GM12878 (cell line): ENCODE measurements around the gene NSMCE1. TPM values are rescaled to one million over a fixed set of nuclear protein-coding genes. Genes with fewer than 3 reads are reported as not detected.
"Not testable (repeated sequence)": the region's sequence is repeated elsewhere in the genome, so short reads cannot be mapped to it uniquely, and the experiment has no call there.

Experiments
- ATAC-seq: fragments of 200-7000 bp; cut with Tn5 transposase; 3 replicates; pipeline ENCODE4 v1.9.1; 2020; ENCODE audit warnings: mild to moderate bottlenecking, moderate library complexity
- BruUV-seq: library from RNA; stranded (reverse); fragments of 400-500 nt; replicated peaks from 2 replicates; lab custom pipeline; 2021; lab: Mats Ljungman, UMichigan
- CTCF ChIA-PET: fragments of 300-600 bp; sonication (Branson Sonifier 250); formaldehyde crosslinking; extraction: SDS; loops from one replicate; lab custom pipeline; 2021; ENCODE audit warnings: inconsistent platforms; lab: Yijun Ruan, JAX
- POLR2A ChIA-PET: fragments of 350-600 bp; formaldehyde crosslinking; extraction: SDS; loops from one replicate; lab custom pipeline; 2021; ENCODE audit warnings: inconsistent platforms; lab: Charles Lee
- RAD21 ChIA-PET: fragments of 300-600 bp; sonication (Branson Sonifier 250); formaldehyde crosslinking; loops from one replicate; lab custom pipeline; 2023; ENCODE audit warnings: antibody characterized with exemption; ENCODE audit not compliant: unreplicated experiment; lab: Charles Lee
- SMC1A ChIA-PET: fragments of 300-600 bp; sonication (Branson Sonifier 250); formaldehyde crosslinking; loops from one replicate; lab custom pipeline; 2023; ENCODE audit not compliant: unreplicated experiment, uncharacterized antibody; lab: Charles Lee
- DNase-seq: peaks from one replicate; pipeline ENCODE4 v3.0.0-alpha.2; 2011; ENCODE audit warnings: low read depth, low spot score
- FAIRE-seq: peaks from 3 replicates; lab custom pipeline; 2011; peaks lifted over from hg19 to GRCh38; lab: Jason Lieb, UNC
- H2AFZ ChIP-seq: 2 replicates; pipeline ENCODE4 v1.6.0; 2011; ENCODE audit warnings: low read depth, low read length, control low read depth; ENCODE audit not compliant: control insufficient read depth
- H3K27ac ChIP-seq: 2 replicates; pipeline ENCODE4 v1.5.1; 2011; ENCODE audit warnings: control low read depth; ENCODE audit not compliant: control insufficient read depth, insufficient read depth
- H3K27me3 ChIP-seq, 2 experiments: replicated peaks in 1 of 2; 2 replicates each; pipeline versions ENCODE4 v1.6.0 to v1.6.1; 2011; ENCODE audit warnings: low read length in 1 of 2; ENCODE audit not compliant: control insufficient read depth in 2 of 2, insufficient read depth in 2 of 2
- H3K36me3 ChIP-seq, 2 experiments: 2 replicates each; pipeline ENCODE4 v1.5.1; 2011; ENCODE audit warnings: low read length in 1 of 2; ENCODE audit not compliant: control insufficient read depth in 2 of 2, insufficient read depth in 2 of 2
- H3K4me1 ChIP-seq: 2 replicates; pipeline ENCODE4 v1.6.1; 2011; ENCODE audit warnings: mild to moderate bottlenecking, low read length, moderate library complexity, mixed read lengths; ENCODE audit not compliant: control insufficient read depth, insufficient read depth
- H3K4me2 ChIP-seq: 2 replicates; pipeline ENCODE4 v1.6.0; 2011; ENCODE audit warnings: control low read depth; ENCODE audit not compliant: control insufficient read depth, insufficient read depth
- H3K4me3 ChIP-seq: fragments of 200-600 bp; sonication (generic); 2 replicates; pipeline ENCODE4 v1.5.1; 2016
- H3K79me2 ChIP-seq: 2 replicates; pipeline ENCODE4 v1.6.0; 2011; ENCODE audit warnings: low read length; ENCODE audit not compliant: control insufficient read depth, insufficient read depth
- H3K9ac ChIP-seq: 2 replicates; pipeline ENCODE4 v1.8.0; 2011; ENCODE audit warnings: low read length, control low read depth, mixed read lengths; ENCODE audit not compliant: control insufficient read depth, insufficient read depth
- H3K9me3 ChIP-seq: replicated peaks from 3 replicates; pipeline ENCODE4 v1.5.1; 2011; ENCODE audit warnings: mild to moderate bottlenecking, low read length; ENCODE audit not compliant: control insufficient read depth, insufficient read depth
- H4K20me1 ChIP-seq: 2 replicates; pipeline ENCODE4 v1.6.0; 2011; ENCODE audit not compliant: control insufficient read depth, insufficient read depth
- BHLHE40 ChIP-seq, 2 experiments: fragments of 450-650 bp in 1 of 2; IDR thresholded peaks; 2 replicates each; pipeline ENCODE4 v1.6.1; 2011 to 2017; ENCODE audit warnings: low read depth in 2 of 2, borderline replicate concordance in 1 of 2, improper control_type of control experiment in 1 of 2, low read length in 1 of 2, mild to moderate bottlenecking in 1 of 2
- ZSCAN29 ChIP-seq: fragments of 450-650 bp; IDR thresholded peaks from 2 replicates; pipeline ENCODE4 v1.6.1; 2017; ENCODE audit warnings: mild to moderate bottlenecking, moderate library complexity
- WGBS: methylation state at CpG from one replicate; pipeline ENCODE4 v1.1.6; 2016; ENCODE audit warnings: low lambda C conversion rate; ENCODE audit not compliant: insufficient replicate concordance, insufficient coverage; ENCODE audit errors: missing lambda C conversion rate; 5-methylcytosine and 5-hydroxymethylcytosine counted together
- in situ Hi-C: fragments of 300-500 bp; cut with MboI; formaldehyde crosslinking; loops from 9 replicates; pipeline ENCODE4 v1.14.3; 2018; ENCODE audit warnings: mixed read lengths
- intact Hi-C: fragments of 100-400 bp; cut with micrococcal nuclease; formaldehyde crosslinking; loops from one replicate; pipeline ENCODE4 v1.14.2; 2022; ENCODE audit not compliant: unreplicated experiment
- polyA plus RNA-seq, 11 experiments: library from polyadenylated mRNA; depleted of rRNA in 4 of 11; unstranded in 6 of 11; stranded (reverse) in 5 of 11; fragments of >200 nt; fragmentation: Nextera tagmentation in 4 of 11; fragmentation: Illumina TruSeq in 1 of 11; extraction: Ambion mirVana in 4 of 11; extraction: Trizol in 1 of 11; gene quantifications; 1 replicate in 1 of 11; 2 replicates in 10 of 11; pipeline versions ENCODE4 v1.2.1 to v1.2.3, GENCODE V29; 2011 to 2016; ENCODE audit warnings: inconsistent platforms in 2 of 11, missing spikeins in 2 of 11, low read depth in 1 of 11
- total RNA-seq, 4 experiments: library from RNA; depleted of rRNA in 3 of 4; stranded (reverse); fragments of >200 nt in 3 of 4; fragmentation: Illumina TruSeq in 1 of 4; extraction: Trizol in 1 of 4; gene quantifications; 2 replicates each; pipeline versions ENCODE4 v1.2.1 to v1.2.3, GENCODE V29; 2013 to 2021

The NSMCE1 gene
- total and polyA plus RNA-seq, 10 of the 15 experiments (the other 5 are each of a cell fraction or from before 2014, with no cell fraction given), result 54.0 to 214 (median 71.4) TPM

GRCh38 chr16:27208081-27208680 is 60.4 kb downstream of the NSMCE1 start:
- in situ Hi-C loops, result no loop called here

GRCh38 chr16:27207121-27207520 is 61.5 kb downstream of the NSMCE1 start:
- peak in 1 of 2 experiments; percentile 37; a peak in 1 of 4 replicates for TF ChIP-seq BHLHE40 (IDR thresholded peaks at IDR 0.05; ENCODE audit: borderline replicate concordance in 1 of 2, low read depth in 2 of 2, low read length in 1 of 2)
- H3K4me3 ChIP-seq, H4K20me1 ChIP-seq, H2AFZ ChIP-seq, H3K27ac ChIP-seq, RAD21 ChIA-PET, in situ Hi-C loops, DNase-seq, intact Hi-C loops, H3K9me3 ChIP-seq, H3K27me3 ChIP-seq, CTCF ChIA-PET, H3K4me2 ChIP-seq, FAIRE-seq, H3K9ac ChIP-seq, H3K36me3 ChIP-seq, BruUV-seq, H3K79me2 ChIP-seq, ATAC-seq, POLR2A ChIA-PET: not testable (repeated sequence)
- SMC1A ChIA-PET, result interaction anchor here (0.9 to 1.0 kb wide), 2 partner anchors 13 to 26 kb away, joined by 3 read pairs; no protein-coding TSS in a partner anchor
- peaks cover 12% of the 10 kb centered on the region for H3K4me1 ChIP-seq
- 93% methylated on average over 10 of the region's 10 CpGs for WGBS

More at GRCh38 chr16:27208081-27208680, 60.4 kb downstream of the NSMCE1 start:
- no peak overlapping the region for H3K4me3 ChIP-seq
- POLR2A ChIA-PET, result no interaction called here
- RAD21 ChIA-PET, result interaction anchor here (1.1 kb wide), 1 partner anchor 160 kb away, joined by 3 read pairs; no protein-coding TSS in a partner anchor
- H3K9me3 ChIP-seq, result no peaks in the 10 kb centered on the region
- DNase-seq (no peak), ATAC-seq (no peak)
- H3K27ac ChIP-seq, result no peak overlapping the region
- SMC1A ChIA-PET, result interaction anchor here (1.0 to 2.5 kb wide), 3 partner anchors 14 to 160 kb away, joined by 3 to 9 read pairs (median 3); no protein-coding TSS in a partner anchor
- peaks cover 8% of the 10 kb centered on the region for H3K79me2 ChIP-seq
- BruUV-seq, result no TSS peak
- WGBS, result 92% methylated on average over 8 of the region's 8 CpGs
- peaks cover 0 to 5% of the 10 kb centered on the region in 2 experiments; a peak in 2 of 4 replicates for H3K36me3 ChIP-seq
- H4K20me1 ChIP-seq, result no peaks in the 10 kb centered on the region
- no peak overlapping the region for H3K4me2 ChIP-seq
- peaks cover 9% of the 10 kb centered on the region for H3K4me1 ChIP-seq
- TF ChIP-seq ZSCAN29, result no peak
- TF ChIP-seq, all 136 proteins: peak for 0
- Histone ChIP-seq H2AFZ (no peak overlapping the region), H3K9ac (no peak overlapping the region), H3K27me3 (no peaks in the 10 kb centered on the region)
- intact Hi-C loops, result no loop called here
- CTCF ChIA-PET, result interaction anchor here (0.6 to 1.6 kb wide), 5 partner anchors 24 to 200 kb away, joined by 3 to 11 read pairs (median 3); no protein-coding TSS in a partner anchor
- no peak for FAIRE-seq
